Measurements from ENCODE around the gene BPGM.

Gene BPGM

GRCh38 chr7:134676743-134677142 is 30.1 kb downstream of the BPGM start:
- Histone ChIP-seq H3K4me2 (ENCODE audit: low read length) (no peak overlapping the region), H3K79me2 (ENCODE audit: control insufficient read depth, low read length) (peaks cover 5% of the 10 kb centered on the region; the same call in 1 of the 2 replicates), H4K20me1 (ENCODE audit: control insufficient read depth, insufficient read depth, low read depth, low read length) (no peaks in the 10 kb centered on the region), H3K4me1 (ENCODE audit: control insufficient read depth, low read length) (peaks cover 27% of the 10 kb centered on the region), H3K9me3 (ENCODE audit: control insufficient read depth, insufficient read depth, low read length) (peaks cover 7% of the 10 kb centered on the region; the same call in 1 of the 2 replicates), H3K27ac (ENCODE audit: low read depth, low read length) (no peak overlapping the region), H3K4me3 (ENCODE audit: low read length) (no peak overlapping the region), H3K9me2 (replicated peaks; ENCODE audit: control insufficient read depth, low read length) (no peaks in the 10 kb centered on the region), H3K27me3 (ENCODE audit: control insufficient read depth, low read length) (no peaks in the 10 kb centered on the region), H3F3A (ENCODE audit: control insufficient read depth, insufficient read depth) (0 out of 2 replicates have a peak, but pooled peaks cover 4% of the 10 kb centered on the region), H3K36me3 (ENCODE audit: control insufficient read depth, low read length) (peaks cover 10% of the 10 kb centered on the region)
- no peak for TF ChIP-seq CTCF (IDR thresholded peaks at IDR 0.05; ENCODE audit: low read depth, low read length, poor library complexity, severe bottlenecking)
- no peak for TF ChIP-seq EZH2phosphoT487 (IDR thresholded peaks at IDR 0.05; ENCODE audit: borderline replicate concordance, low read length)

DNA sequence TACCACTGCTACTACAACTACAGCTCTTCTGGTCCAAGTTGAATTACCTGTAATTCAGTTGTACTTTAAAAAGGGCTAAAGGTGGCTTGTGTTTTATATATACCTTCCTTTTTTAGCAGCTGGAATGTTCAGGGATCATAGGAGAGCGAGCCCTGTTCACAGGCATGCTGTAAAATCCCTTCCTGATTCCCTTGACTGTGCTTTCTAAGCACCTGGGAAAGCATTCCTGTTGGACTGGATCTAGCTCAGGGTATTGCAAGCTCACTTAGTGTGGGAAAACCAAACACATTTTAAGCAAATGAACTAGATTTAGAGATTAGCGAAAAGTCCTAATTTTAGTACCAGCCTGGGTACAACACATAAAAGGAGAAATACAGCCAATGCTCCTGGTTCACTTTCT is 31.5 kb downstream of the BPGM start:
- Histone ChIP-seq H3K4me1 (ENCODE audit: control insufficient read depth, low read length) (peaks cover 19% of the 10 kb centered on the region; the same call in 1 of the 2 replicates), H3K36me3 (ENCODE audit: control insufficient read depth, low read length) (peaks cover 10% of the 10 kb centered on the region), H3K9me2 (replicated peaks; ENCODE audit: control insufficient read depth, low read length) (no peaks in the 10 kb centered on the region), H3K27me3 (ENCODE audit: control insufficient read depth, low read length) (no peaks in the 10 kb centered on the region), H4K20me1 (ENCODE audit: control insufficient read depth, insufficient read depth, low read depth, low read length) (no peaks in the 10 kb centered on the region), H3K9me3 (ENCODE audit: control insufficient read depth, insufficient read depth, low read length) (peaks cover 7% of the 10 kb centered on the region; the same call in 1 of the 2 replicates), H3K4me3 (ENCODE audit: low read length) (no peak overlapping the region), H3F3A (ENCODE audit: control insufficient read depth, insufficient read depth) (0 out of 2 replicates have a peak, but pooled peaks cover 4% of the 10 kb centered on the region), H3K79me2 (ENCODE audit: control insufficient read depth, low read length) (0 out of 2 replicates have a peak, but pooled peaks cover 5% of the 10 kb centered on the region), H3K27ac (ENCODE audit: low read depth, low read length) (no peak overlapping the region), H3K4me2 (ENCODE audit: low read length) (no peak overlapping the region)
- TF ChIP-seq EZH2phosphoT487 (IDR thresholded peaks at IDR 0.05; ENCODE audit: borderline replicate concordance, low read length), result no peak
- TF ChIP-seq CTCF (IDR thresholded peaks at IDR 0.05; ENCODE audit: low read depth, low read length, poor library complexity, severe bottlenecking), result no peak

DNA sequence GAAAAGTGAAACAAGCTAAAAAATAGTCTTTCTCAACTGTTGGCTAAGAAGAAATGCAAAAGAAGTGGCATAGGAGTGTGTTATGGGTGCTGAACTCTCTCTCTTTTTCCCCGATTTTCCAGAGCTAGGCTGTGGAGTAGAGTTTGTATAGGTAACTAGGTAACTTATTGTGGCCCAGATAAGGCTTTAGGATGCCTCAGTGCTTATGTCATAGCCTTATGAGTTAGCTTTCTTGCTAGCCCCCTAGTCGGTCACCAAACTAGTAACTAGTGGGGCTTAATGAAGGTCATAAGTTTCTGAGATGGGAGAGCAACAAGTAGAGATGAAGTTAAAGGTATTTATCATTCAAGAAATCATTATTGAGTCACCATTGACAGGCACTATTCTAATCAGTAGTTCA is 32.4 kb downstream of the BPGM start:
- 0 out of 2 replicates have a peak, but pooled peaks cover 5% of the 10 kb centered on the region for H3K79me2 ChIP-seq (ENCODE audit: control insufficient read depth, low read length)
- peaks cover 19% of the 10 kb centered on the region; the same call in 1 of the 2 replicates for H3K4me1 ChIP-seq (ENCODE audit: control insufficient read depth, low read length)
- no peak overlapping the region for H3K27ac ChIP-seq (ENCODE audit: low read depth, low read length)
- peaks cover 7% of the 10 kb centered on the region; the same call in 1 of the 2 replicates for H3K9me3 ChIP-seq (ENCODE audit: control insufficient read depth, insufficient read depth, low read length)
- no peaks in the 10 kb centered on the region for H3K27me3 ChIP-seq (ENCODE audit: control insufficient read depth, low read length)
- TF ChIP-seq CTCF (IDR thresholded peaks at IDR 0.05; ENCODE audit: low read depth, low read length, poor library complexity, severe bottlenecking) (no peak), EZH2phosphoT487 (IDR thresholded peaks at IDR 0.05; ENCODE audit: borderline replicate concordance, low read length) (no peak)
- H3K4me3 ChIP-seq (ENCODE audit: low read length), result no peak overlapping the region
- H3K9me2 ChIP-seq (replicated peaks; ENCODE audit: control insufficient read depth, low read length), result no peaks in the 10 kb centered on the region
- no peaks in the 10 kb centered on the region for H4K20me1 ChIP-seq (ENCODE audit: control insufficient read depth, insufficient read depth, low read depth, low read length)
- no peak overlapping the region for H3K4me2 ChIP-seq (ENCODE audit: low read length)
- H3F3A ChIP-seq (ENCODE audit: control insufficient read depth, insufficient read depth), result 0 out of 2 replicates have a peak, but pooled peaks cover 4% of the 10 kb centered on the region
- H3K36me3 ChIP-seq (ENCODE audit: control insufficient read depth, low read length), result peaks cover 10% of the 10 kb centered on the region
